Keratinocyte (primary cell): Measurements from ENCODE around the gene MFSD6. TPM values are rescaled to one million over a fixed set of nuclear protein-coding genes. Genes with fewer than 3 reads are reported as not detected.

Experiments
- DNase-seq: peaks from one replicate; pipeline ENCODE4 v3.0.0-alpha.2; 2011; ENCODE audit warnings: low read depth, missing footprints, low spot score
- FAIRE-seq: peaks from 2 replicates; lab custom pipeline; 2011; peaks lifted over from hg19 to GRCh38; lab: Jason Lieb, UNC
- H2AFZ ChIP-seq: 2 replicates; pipeline ENCODE4 v1.6.0; 2012; ENCODE audit warnings: low read length, control low read depth, inconsistent platforms; ENCODE audit not compliant: control insufficient read depth
- H3K27ac ChIP-seq: 2 replicates; pipeline ENCODE4 v1.5.1; 2011; ENCODE audit warnings: low read length; ENCODE audit not compliant: control insufficient read depth, insufficient read depth
- H3K27me3 ChIP-seq: 3 replicates; pipeline ENCODE4 v1.6.0; 2011; ENCODE audit warnings: low read length; ENCODE audit not compliant: control insufficient read depth, insufficient read depth; ENCODE audit errors: extremely low read depth
- H3K36me3 ChIP-seq, 2 experiments: 2 replicates in 1 of 2; 3 replicates in 1 of 2; pipeline ENCODE4 v1.5.1; 2011; ENCODE audit warnings: low read length in 2 of 2, mild to moderate bottlenecking in 1 of 2; ENCODE audit not compliant: control insufficient read depth in 2 of 2, insufficient read depth in 2 of 2; ENCODE audit errors: extremely low read depth in 1 of 2
- H3K4me1 ChIP-seq: 3 replicates; pipeline ENCODE4 v1.5.1; 2011; ENCODE audit warnings: low read length; ENCODE audit not compliant: control insufficient read depth, insufficient read depth; ENCODE audit errors: extremely low read depth
- H3K4me2 ChIP-seq: 3 replicates; pipeline ENCODE4 v1.6.0; 2011; ENCODE audit warnings: low read depth, low read length; ENCODE audit not compliant: control insufficient read depth, insufficient read depth; ENCODE audit errors: extremely low read depth
- H3K4me3 ChIP-seq, 3 experiments: fragments of 200-600 bp in 1 of 3; sonication (generic) in 1 of 3; 2 replicates in 2 of 3; 3 replicates in 1 of 3; pipeline ENCODE4 v1.5.1; 2011 to 2016; ENCODE audit warnings: low read length in 3 of 3, mild to moderate bottlenecking in 3 of 3, control low read depth in 2 of 3, inconsistent platforms in 1 of 3, low read depth in 1 of 3, mixed read lengths in 1 of 3, mixed run types in 1 of 3, moderate library complexity in 1 of 3; ENCODE audit not compliant: control insufficient read depth in 2 of 3, insufficient read depth in 2 of 3; ENCODE audit errors: extremely low read depth in 1 of 3
- H3K79me2 ChIP-seq: 2 replicates; pipeline ENCODE4 v1.6.0; 2012; ENCODE audit warnings: low read length; ENCODE audit not compliant: control insufficient read depth, insufficient read depth
- H3K9ac ChIP-seq: 3 replicates; pipeline ENCODE4 v1.6.0; 2011; ENCODE audit warnings: low read length; ENCODE audit not compliant: control insufficient read depth, insufficient read depth; ENCODE audit errors: extremely low read depth
- H3K9me1 ChIP-seq: 3 replicates; pipeline ENCODE4 v1.6.0; 2011; ENCODE audit warnings: low read length; ENCODE audit not compliant: control insufficient read depth, insufficient read depth; ENCODE audit errors: extremely low read depth
- H3K9me3 ChIP-seq: 2 replicates; pipeline ENCODE4 v1.5.1; 2012; ENCODE audit warnings: low read depth, low read length; ENCODE audit not compliant: control insufficient read depth
- H4K20me1 ChIP-seq: 3 replicates; pipeline ENCODE4 v1.6.0; 2011; ENCODE audit warnings: low read length; ENCODE audit not compliant: control insufficient read depth, insufficient read depth; ENCODE audit errors: extremely low read depth
- CTCF ChIP-seq, 3 experiments: IDR thresholded peaks in 1 of 3; conservative IDR thresholded peaks in 1 of 3; optimal IDR thresholded peaks in 1 of 3; 2 replicates in 2 of 3; 3 replicates in 1 of 3; pipeline versions ENCODE3 to v1.5.1; 2011; ENCODE audit warnings: low read length in 3 of 3, mild to moderate bottlenecking in 3 of 3, moderate library complexity in 2 of 3, control low read depth in 1 of 3, inconsistent platforms in 1 of 3; ENCODE audit not compliant: insufficient read depth in 2 of 3; ENCODE audit errors: extremely low read depth in 1 of 3
- EZH2 ChIP-seq: IDR thresholded peaks from one replicate; pipeline ENCODE4 v1.6.1; 2012; ENCODE audit warnings: inconsistent platforms, mild to moderate bottlenecking, low read length, moderate library complexity
- dilution Hi-C: fragments of 300-500 bp; cut with MboI; formaldehyde crosslinking; loops from one replicate; pipeline ENCODE4 v1.7.0; 2020; ENCODE audit warnings: low sequenced_read_pairs; ENCODE audit not compliant: extremely low pct_ligation_motif_present
- polyA plus RNA-seq, 5 experiments: library from polyadenylated mRNA; depleted of rRNA in 3 of 5; stranded (reverse) in 3 of 5; stranded (forward) in 1 of 5; unstranded in 1 of 5; fragments of >200 nt; gene quantifications; 1 replicate in 1 of 5; 2 replicates in 3 of 5; 3 replicates in 1 of 5; pipeline versions ENCODE4 v1.2.1 to v1.2.3, GENCODE V29; 2011 to 2012; ENCODE audit warnings: missing spikeins in 2 of 5, low read depth in 1 of 5, low replicate concordance in 1 of 5

MFSD6 gene
- polyA plus RNA-seq, 1 donor (not counting 4 experiments of a cell fraction or from before 2014, with no cell fraction given), result 11.0 TPM

GRCh38 chr2:190365499-190366204 is 42.5 kb upstream of the MFSD6 start:
- no peak overlapping the region for H3K27ac ChIP-seq
- H3K9ac ChIP-seq, result no peak overlapping the region
- no peaks in the 10 kb centered on the region for H3K79me2 ChIP-seq
- H3K9me3 ChIP-seq, result no peaks in the 10 kb centered on the region
- H2AFZ ChIP-seq, result no peak overlapping the region
- H3K27me3 ChIP-seq, result no peaks in the 10 kb centered on the region
- dilution Hi-C loops, result no loop called here
- H3K4me3 ChIP-seq, result no peak overlapping the region
- no peaks in the 10 kb centered on the region for H3K9me1 ChIP-seq
- DNase-seq (no peak), FAIRE-seq (no peak)
- H4K20me1 ChIP-seq, result no peaks in the 10 kb centered on the region
- TF ChIP-seq CTCF (optimal IDR thresholded peaks at IDR 0.05 in 1 of 3, IDR thresholded peaks at IDR 0.05 in 1 of 3, conservative IDR thresholded peaks at IDR 0.05 in 1 of 3; ENCODE audit: extremely low read depth in 1 of 3, insufficient read depth in 2 of 3, low read length in 3 of 3), result no peak
- no peak for TF ChIP-seq EZH2
- H3K36me3 ChIP-seq, result no peaks in the 10 kb centered on the region
- H3K4me1 ChIP-seq, result no peaks in the 10 kb centered on the region
- no peak overlapping the region for H3K4me2 ChIP-seq

GRCh38 chr2:190366248-190366753 is 41.9 kb upstream of the MFSD6 start:
- Histone ChIP-seq H3K9ac (no peak overlapping the region), H3K4me3 (no peak overlapping the region)

More at GRCh38 chr2:190366248-190366753, 41.9 kb upstream of the MFSD6 start:
- Histone ChIP-seq H3K9me1 (no peaks in the 10 kb centered on the region), H2AFZ (no peak overlapping the region), H3K79me2 (no peaks in the 10 kb centered on the region), H3K9me3 (no peaks in the 10 kb centered on the region), H3K27me3 (no peaks in the 10 kb centered on the region), H3K36me3 (no peaks in the 10 kb centered on the region), H4K20me1 (no peaks in the 10 kb centered on the region), H3K4me2 (no peak overlapping the region), H3K27ac (no peak overlapping the region), H3K4me1 (no peaks in the 10 kb centered on the region)
- DNase-seq (no peak), FAIRE-seq (no peak)
- TF ChIP-seq EZH2, result no peak
- no peak for TF ChIP-seq CTCF (optimal IDR thresholded peaks at IDR 0.05 in 1 of 3, IDR thresholded peaks at IDR 0.05 in 1 of 3, conservative IDR thresholded peaks at IDR 0.05 in 1 of 3; ENCODE audit: extremely low read depth in 1 of 3, insufficient read depth in 2 of 3, low read length in 3 of 3)
- dilution Hi-C loops, result no loop called here
